Right renal cortex interstitium (tissue), 3 donors: ENCODE data around the gene VAC14. TPM values are rescaled to one million over a fixed set of nuclear protein-coding genes. Genes with fewer than 3 reads are reported as not detected.
A peak's percentile ranks its signal among the peaks of the same experiment; 100 is the strongest.

Experiments
- DNase-seq, 3 donors: peaks; one replicate each; pipeline ENCODE4 v3.0.0-alpha.2; 2013; ENCODE audit warnings: low read depth in 3 of 3, low spot score in 2 of 3
- polyA plus RNA-seq, 3 donors: library from polyadenylated mRNA; unstranded; fragments of 120-200 nt; gene quantifications; one replicate each; pipeline ENCODE4 v1.2.1, GENCODE V29; 2013; ENCODE audit not compliant: insufficient read length in 3 of 3

VAC14 gene
- polyA plus RNA-seq, 3 donors: 36.1 to 40.2 (median 38.2) TPM

DNA sequence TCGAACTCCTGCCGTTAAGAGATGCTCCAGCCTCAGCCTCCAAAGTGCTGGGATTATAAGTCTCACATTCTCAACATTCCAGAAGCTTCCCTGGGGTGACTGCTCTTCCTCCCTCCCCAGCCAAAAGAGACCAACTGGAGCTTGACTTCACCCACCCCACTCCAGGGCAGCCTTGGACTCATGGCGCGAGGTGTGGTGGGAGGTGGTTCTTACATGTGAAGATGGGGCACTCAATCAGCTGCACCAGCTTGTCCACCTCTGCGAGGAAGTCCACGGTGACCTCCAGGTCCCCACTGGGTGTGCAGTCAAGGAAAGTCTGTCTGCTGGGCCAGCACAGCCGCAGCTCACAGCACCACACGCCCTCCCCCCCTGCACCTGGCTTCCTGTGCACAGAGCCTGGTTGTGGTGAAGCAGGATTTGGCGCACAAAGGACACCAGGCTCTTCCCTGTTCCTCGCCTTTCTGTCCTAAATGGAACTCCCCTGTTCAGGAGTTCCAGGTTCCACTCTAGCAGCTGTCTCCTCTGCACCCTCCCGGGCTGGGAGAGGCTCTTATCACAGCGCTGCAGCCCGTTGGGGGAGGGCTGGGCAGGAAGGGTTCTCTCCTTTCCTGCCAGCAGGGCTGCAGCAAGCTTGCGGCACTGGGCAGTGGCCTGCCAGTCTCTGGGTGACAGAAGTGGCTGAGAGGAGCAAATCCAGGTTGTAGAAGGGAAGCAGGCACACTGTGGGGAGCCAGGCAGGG is 105.5 kb downstream of the VAC14 start:
- DNase-seq: no peak

- no peak for DNase-seq
Measured at GRCh38 chr16:70694868-70695218, 106.1 kb downstream of the VAC14 start.

- no peak for DNase-seq
Measured at GRCh38 chr16:70694088-70694867, 106.7 kb downstream of the VAC14 start.

DNA sequence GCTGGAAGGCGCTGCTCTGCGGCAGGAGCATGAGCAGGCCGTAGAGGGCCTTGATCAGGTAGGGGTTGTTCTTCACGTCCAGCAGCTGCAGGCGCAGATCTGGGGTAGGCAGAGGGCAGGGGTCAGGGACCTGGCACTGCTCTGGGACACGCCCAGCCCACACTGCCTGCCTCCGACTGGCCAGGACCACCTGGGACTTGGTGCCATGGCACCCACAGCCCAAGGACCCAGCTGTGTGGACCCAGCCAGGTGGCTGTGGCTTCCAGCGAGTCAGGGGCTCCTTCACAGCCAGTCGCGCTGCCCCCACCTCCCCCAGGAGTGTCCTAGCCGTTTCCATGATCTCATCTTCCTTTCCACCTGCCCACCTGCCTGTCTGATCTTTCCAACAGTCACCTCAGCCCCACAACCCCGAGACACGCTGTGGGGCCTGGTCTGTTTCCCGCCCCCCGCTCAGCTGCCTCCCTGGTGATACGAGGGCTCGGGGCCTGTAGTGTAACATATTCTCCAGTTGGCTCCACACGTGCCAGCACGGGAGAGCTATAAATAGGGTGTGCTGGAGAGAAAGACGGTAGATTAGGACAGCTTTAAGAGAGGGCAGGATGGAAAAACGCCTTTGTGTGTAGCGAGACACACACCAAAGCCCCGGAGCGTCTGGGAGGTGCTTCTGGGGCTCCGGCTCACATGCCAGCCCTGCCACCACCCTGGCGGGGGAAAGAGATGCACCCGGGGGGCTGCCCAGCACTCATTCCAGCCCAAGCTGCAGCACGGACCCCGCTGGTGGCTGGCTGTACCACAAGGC is 107.9 kb downstream of the VAC14 start:
- no peak for DNase-seq

DNA sequence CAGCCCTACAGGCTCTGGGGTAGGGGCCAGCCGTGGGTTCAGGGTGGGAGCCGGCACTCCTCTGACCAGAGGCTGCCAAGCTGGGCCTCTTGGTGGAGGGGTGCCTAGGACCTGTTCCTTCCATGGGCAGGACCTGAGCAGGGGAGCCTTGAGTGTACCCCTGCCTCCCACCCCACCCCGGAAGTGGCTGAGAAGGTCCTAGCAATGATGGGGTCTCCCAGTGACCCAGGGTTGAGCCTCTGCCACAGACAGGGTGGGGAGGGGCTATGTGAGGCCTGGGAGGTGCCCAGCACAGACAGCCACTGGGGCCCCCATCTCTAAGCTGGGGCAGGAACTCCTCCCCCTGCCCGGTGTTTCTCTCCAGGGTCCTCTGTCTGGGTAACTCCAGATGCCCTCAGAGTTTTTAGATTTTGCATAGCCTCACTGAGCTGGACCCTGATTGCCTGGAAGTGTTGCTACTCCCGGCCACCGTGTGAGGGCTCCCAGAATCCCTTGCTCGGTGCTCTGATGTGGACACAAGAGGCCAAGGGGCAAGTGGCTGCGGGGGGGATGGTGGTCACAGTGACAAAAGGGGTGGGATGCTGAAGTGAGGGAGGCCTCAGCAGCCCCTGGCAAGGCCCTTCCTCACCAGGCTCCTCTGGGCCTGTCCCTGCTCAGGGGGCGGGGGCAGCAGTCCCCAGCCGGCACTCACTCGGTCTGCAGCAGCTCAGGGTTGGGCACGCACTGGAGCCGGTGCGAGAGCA is 108.7 kb downstream of the VAC14 start:
- DNase-seq: no peak

- DNase-seq: no peak
Measured at GRCh38 chr16:70691223-70692129, 109.5 kb downstream of the VAC14 start.

DNA sequence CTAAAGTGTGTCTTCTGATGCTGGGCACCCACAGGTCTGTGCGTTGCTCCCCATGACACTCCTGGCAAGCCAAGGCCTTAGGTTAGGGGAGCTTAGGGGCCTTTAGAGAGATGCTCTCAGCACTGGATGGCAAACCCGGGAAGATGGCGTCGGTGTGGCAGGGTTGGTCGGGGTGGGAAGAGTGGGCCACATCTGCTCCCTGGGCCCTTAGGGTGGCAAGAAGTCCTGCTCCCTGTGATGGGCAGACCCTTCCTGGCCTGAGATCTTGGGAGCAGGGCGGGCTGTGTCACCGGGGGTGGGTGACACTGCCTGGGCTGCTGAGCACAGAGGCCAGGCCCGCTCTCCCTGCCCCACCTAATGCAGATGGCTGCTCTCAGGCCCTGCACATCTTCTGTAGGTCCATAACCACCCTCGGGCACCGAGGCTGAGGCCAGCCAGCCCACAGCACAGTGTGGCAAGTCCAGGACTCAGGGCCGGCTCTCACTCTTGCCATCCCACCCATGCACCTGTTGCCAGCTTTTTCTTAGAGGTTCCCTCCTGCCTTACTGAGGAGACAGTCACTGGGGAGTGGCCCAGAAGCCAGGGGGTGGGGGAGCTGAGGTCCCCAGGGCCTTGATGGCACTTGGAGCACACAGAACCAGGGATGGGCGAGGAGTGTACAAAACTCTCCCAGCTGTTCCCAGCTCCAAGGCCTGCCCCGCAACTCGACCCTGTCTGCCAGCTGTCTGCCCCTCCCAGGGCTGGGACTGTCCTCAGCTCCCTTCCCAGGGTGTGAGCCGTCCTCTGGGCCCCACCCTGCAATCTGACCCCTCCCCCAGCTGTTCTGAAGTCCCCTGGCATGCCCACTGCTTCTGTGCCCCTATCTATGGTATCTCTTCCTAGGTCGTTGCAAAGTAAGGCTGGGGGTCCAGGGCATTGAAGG is 110.7 kb downstream of the VAC14 start:
- DNase-seq: no peak

- DNase-seq: no peak
Measured at GRCh38 chr16:70689035-70689969, 111.7 kb downstream of the VAC14 start.

DNA sequence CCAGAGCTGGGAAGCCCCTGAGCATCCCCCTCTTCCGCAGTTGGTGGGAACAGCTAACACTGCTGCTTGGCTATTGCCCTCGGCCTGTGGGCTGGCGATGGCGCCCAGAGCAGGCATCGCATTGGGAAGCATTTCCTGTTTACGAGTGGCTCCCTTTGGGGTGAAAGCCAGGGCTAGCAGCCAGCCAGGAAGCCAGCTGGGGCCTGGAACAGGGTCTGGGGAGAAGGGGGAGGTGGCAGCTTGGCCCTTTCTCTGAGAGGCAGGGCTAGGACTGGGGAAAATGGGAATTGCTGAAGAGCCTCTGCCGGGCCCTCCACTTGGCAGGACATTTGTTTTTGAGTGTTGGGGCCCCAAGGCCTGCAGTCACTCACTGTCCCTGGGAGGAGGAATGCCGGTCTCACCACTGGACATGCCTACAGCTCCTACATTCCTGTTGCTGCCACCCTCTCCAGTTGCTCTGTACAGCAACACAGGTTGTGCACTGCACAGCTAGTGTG is 112.7 kb downstream of the VAC14 start:
- DNase-seq: no peak

DNA sequence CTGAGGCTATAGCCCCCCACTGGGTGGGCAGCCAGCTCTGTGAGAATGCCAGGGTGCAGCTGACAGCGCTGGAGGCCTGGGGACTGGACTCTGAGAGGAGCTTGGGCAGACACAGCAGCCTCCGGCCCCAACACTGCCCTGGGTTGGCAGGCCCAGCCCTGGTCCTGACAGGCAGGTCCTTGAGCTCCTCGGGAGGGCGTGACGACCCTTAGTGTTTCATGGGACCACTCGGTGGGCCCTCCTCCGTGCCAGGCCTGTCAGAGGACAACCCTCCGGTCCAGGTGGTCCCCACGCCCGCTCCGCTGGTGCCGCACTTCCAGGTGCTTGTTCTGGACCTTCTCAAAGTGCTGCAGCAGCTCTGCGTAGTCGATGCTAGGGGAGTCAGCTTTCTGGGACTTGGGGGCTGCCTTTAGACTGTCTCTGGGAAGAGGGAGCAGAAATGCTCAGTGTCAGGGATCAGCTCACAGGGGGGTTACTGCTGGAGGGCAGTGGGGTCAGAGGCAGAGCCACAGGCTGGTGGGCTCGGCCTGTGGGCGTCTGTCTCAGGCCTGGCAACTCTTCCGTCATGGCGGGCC is 113.2 kb downstream of the VAC14 start:
- no peak for DNase-seq

- no peak for DNase-seq
Measured at GRCh38 chr16:70687102-70687511, 113.9 kb downstream of the VAC14 start.

GRCh38 chr16:70686376-70687101 is 114.4 kb downstream of the VAC14 start:
- no peak for DNase-seq

DNA sequence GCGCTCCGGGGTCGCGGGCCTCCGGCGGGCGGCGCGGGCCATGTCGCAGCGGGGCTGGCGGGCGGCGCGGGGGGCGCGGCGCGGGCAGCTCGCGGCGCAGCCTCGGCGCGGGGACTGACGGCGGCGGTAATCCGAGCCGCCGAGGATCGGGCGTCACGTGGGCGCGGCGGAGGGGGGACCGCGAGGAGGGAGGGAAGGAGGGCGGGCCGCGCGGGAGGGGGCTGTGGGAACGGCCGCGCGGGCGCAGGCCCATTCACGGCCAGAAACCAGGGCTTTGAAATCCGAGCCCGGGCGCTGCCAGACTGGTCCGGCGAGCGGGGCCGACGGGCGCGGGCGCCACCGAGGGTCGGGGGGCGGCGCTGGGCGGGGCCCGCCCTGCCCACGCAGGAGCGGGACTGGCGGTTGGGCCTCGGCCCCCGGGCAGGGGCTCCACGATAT is 115.0 kb downstream of the VAC14 start, which contains the start of gene MTSS2:
Gene MTSS2 (minus strand): TSS at position 116 of the 438 bp plus-strand sequence. CDS start 262 bp downstream, outside the sequence.
- DNase-seq: peak; percentile 56 to 81 (median 72)

- DNase-seq: no peak
Measured at GRCh38 chr16:70685061-70685937, 115.7 kb downstream of the VAC14 start.
